Activated T-cell treated with anti-CD3 and anti-CD28 coated beads, Interleukin-2, amount 50 U/mL, for 4 hours (primary cell): ENCODE measurements around the gene IRX5. TPM values are rescaled to one million over a fixed set of nuclear protein-coding genes. Genes with fewer than 3 reads are reported as not detected.
A peak's percentile ranks its signal among the peaks of the same experiment; 100 is the strongest.

Experiments used
- ATAC-seq, 2 donors: fragments of 200-7000 bp; cut with Tn5 transposase; one replicate each; pipeline ENCODE4 v1.10.0; 2021
- DNase-seq: peaks from one replicate; pipeline ENCODE4 v3.0.0-alpha.2; 2020
- H3K27me3 Mint-ChIP-seq: one replicate; pipeline ENCODE4 v1.8.0; 2021; ENCODE audit warnings: low read depth, mixed read lengths
- H3K36me3 Mint-ChIP-seq: one replicate; pipeline ENCODE4 v1.8.0; 2022; ENCODE audit warnings: mixed read lengths; ENCODE audit not compliant: insufficient read depth
- H3K4me1 Mint-ChIP-seq: one replicate; pipeline ENCODE4 v1.8.0; 2021; ENCODE audit warnings: low read depth, mixed read lengths
- H3K4me3 Mint-ChIP-seq: one replicate; pipeline ENCODE4 v1.8.0; 2021; ENCODE audit warnings: mild to moderate bottlenecking, moderate library complexity, mixed read lengths
- H3K9me3 Mint-ChIP-seq: one replicate; pipeline ENCODE4 v1.8.0; 2021; ENCODE audit warnings: mixed read lengths
- total RNA-seq, 3 donors: library from RNA; stranded (reverse); gene quantifications; one replicate each; pipeline ENCODE4 v1.2.1, GENCODE V29; 2021

Gene IRX5
- total RNA-seq, 3 donors from 2014 or later = not detected

DNA sequence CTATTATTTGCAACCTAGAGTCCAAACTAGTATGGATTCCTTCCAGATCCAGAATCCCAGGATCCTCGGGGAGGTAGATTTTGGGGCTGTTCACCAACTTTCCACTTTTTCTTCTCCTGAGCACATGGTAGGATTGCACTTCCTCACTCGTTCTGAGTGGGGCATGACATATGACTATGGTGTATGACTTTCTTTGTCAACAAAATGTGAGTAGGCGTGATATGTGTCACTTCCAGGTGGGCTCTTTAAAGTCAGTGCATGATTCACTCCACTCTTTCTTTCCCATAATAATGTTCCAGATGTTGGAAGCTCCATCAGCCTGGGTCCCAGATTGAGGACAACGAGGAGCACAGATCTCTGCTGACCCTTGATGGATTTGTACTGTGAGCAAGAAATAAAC is 21.5 kb downstream of the IRX5 start:
- ATAC-seq = peak in 1 of 2 donors; percentile 34
- no peaks in the 10 kb centered on the region for H3K4me1 Mint-ChIP-seq

DNA sequence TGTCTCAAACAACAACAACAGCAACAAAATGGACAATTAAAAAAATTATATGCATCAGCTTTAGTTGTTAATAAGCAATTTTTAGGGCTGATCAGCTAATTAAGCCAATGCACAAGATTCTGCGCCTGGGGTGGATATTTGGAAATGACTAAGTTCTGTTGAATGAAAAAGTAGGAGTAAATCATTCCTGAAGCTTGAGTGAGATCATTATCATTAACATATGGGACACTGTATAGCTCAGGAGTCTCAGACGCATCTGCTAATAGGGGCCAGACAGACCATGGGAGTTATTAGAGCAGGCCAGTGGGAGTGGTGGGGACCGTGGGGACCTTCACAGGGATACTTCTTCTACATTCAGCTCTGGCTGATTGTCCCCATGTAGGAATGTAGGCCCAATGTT is 22.8 kb downstream of the IRX5 start:
- no peak overlapping the region for H3K4me3 Mint-ChIP-seq
- DNase-seq (no peak), ATAC-seq (no peak)
- H3K4me1 Mint-ChIP-seq = no peaks in the 10 kb centered on the region
- no peaks in the 10 kb centered on the region for H3K9me3 Mint-ChIP-seq
- peaks cover 20% of the 10 kb centered on the region for H3K27me3 Mint-ChIP-seq
- no peaks in the 10 kb centered on the region for H3K36me3 Mint-ChIP-seq

More for the DNA sequence above, 21.5 kb downstream of the IRX5 start:
- H3K9me3 Mint-ChIP-seq = no peaks in the 10 kb centered on the region
- no peaks in the 10 kb centered on the region for H3K36me3 Mint-ChIP-seq
- DNase-seq = no peak
- no peak overlapping the region for H3K4me3 Mint-ChIP-seq
- H3K27me3 Mint-ChIP-seq = peaks cover 20% of the 10 kb centered on the region

- ATAC-seq = no peak
- no peak for DNase-seq
Measured at GRCh38 chr16:54954220-54954619, 23.6 kb downstream of the IRX5 start.

DNA sequence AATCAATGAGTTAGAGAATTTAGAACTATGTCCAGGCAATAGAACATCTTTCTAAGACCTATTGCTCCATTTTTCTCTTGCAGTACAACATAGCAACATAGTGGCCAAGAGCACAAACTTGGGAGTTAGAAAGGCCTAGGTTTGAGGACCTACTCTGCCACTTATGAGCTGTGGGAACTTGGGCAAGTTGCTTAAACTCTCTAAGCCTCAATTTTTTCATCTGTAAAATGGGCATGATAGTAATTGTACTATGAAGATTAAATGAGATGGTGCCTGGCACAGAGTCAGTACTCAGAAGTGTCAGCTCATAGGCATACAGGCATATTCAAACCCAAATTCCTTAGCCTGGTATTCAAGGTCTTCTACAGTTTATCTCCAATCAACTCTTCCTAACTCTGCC is 25.1 kb downstream of the IRX5 start:
- no peaks in the 10 kb centered on the region for H3K4me1 Mint-ChIP-seq
- DNase-seq = no peak
- H3K36me3 Mint-ChIP-seq = no peaks in the 10 kb centered on the region
- no peak for ATAC-seq
- H3K4me3 Mint-ChIP-seq = no peak overlapping the region
- H3K27me3 Mint-ChIP-seq = peaks cover 17% of the 10 kb centered on the region
- H3K9me3 Mint-ChIP-seq = no peaks in the 10 kb centered on the region

More at GRCh38 chr16:54954220-54954619, 23.6 kb downstream of the IRX5 start:
- H3K4me1 Mint-ChIP-seq = no peaks in the 10 kb centered on the region
- no peaks in the 10 kb centered on the region for H3K36me3 Mint-ChIP-seq
- H3K27me3 Mint-ChIP-seq = peaks cover 24% of the 10 kb centered on the region
- H3K4me3 Mint-ChIP-seq = no peak overlapping the region
- H3K9me3 Mint-ChIP-seq = no peaks in the 10 kb centered on the region

DNA sequence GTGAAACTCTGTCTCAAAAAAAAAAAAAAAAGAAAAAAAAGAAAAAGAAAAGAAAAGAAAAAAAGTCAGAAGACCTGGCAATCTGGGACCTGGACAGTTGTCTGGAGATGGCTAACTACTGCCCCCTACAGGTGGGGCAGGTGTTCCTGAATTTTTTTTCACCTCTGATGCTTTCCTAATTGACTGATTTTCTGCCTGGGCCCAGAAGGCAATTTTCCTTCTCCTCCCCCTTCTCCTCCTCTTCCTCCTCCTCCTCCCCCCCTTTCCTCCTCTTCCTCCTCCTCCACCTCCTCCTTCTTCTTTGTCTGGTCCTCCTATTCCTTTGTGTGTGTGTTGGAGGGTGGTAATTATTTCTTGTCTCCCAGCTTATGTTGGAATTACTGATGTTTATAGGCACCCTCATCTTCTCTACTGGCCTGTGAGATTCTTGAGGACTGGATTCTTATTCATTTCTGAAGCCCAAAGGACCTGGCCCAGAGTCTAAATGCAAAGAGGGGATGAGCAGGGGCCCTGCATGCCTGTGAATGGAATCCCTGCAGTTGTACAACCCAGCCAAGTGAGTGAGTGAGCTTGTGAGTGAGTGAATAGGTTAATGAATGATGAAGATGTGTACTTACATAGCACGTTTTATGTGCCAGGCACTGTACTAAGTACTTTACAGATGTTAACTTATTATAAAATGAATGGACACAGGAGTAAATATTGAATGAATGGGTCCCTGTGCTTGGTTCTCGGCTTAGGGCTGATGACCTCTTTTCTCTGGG is 26.9 kb downstream of the IRX5 start:
- no peaks in the 10 kb centered on the region for H3K4me1 Mint-ChIP-seq
- no peak for DNase-seq
- H3K9me3 Mint-ChIP-seq = no peaks in the 10 kb centered on the region
- H3K4me3 Mint-ChIP-seq = no peak overlapping the region
- no peak for ATAC-seq
- peaks cover 12% of the 10 kb centered on the region for H3K27me3 Mint-ChIP-seq
- H3K36me3 Mint-ChIP-seq = no peaks in the 10 kb centered on the region

- no peaks in the 10 kb centered on the region for H3K36me3 Mint-ChIP-seq
- peaks cover 8% of the 10 kb centered on the region for H3K27me3 Mint-ChIP-seq
Measured at GRCh38 chr16:54962045-54962444, 31.4 kb downstream of the IRX5 start.

DNA sequence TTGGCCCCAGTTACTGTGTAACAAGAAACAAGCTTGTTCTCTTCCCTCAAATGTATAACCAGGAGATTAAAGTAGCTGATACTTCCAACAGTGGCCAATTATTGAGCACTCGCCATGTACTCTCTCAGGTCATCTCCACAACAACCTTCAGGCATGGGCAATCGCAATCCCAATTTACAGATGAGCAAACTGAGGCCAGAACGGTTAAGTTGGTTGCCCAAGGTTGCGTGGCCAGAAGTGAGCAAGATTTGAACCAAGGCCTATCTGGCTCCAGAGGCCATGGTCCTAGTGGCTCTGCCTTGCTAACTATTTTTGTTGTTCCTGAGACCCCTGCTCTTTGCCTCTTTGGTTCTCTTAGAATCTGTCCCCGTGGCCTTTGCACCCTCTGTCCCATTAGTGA is 33.6 kb downstream of the IRX5 start:
- Mint-ChIP-seq H3K9me3 (no peaks in the 10 kb centered on the region), H3K27me3 (peaks cover 4% of the 10 kb centered on the region), H3K4me3 (no peak overlapping the region), H3K36me3 (no peaks in the 10 kb centered on the region), H3K4me1 (no peaks in the 10 kb centered on the region)
- ATAC-seq = no peak
- no peak for DNase-seq

More at GRCh38 chr16:54962045-54962444, 31.4 kb downstream of the IRX5 start:
- Mint-ChIP-seq H3K9me3 (no peaks in the 10 kb centered on the region), H3K4me1 (no peaks in the 10 kb centered on the region), H3K4me3 (no peak overlapping the region)
- ATAC-seq (no peak), DNase-seq (no peak)

DNA sequence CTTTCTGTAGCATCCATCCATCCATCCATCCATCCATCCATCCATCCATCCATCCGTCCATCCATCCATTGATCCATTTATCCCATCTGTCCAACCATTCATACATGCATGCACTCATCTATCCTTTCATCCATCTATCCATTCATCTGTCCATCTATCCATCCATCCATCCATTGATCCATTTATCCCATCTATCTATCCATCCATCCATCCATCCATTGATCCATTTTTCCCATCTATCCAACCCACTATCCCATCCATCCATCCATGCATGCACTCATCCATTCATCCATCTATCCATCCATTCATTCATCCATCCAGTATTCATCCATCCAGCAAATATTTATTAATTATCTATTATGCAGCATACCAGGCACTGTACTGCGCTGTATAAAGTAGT is 34.8 kb downstream of the IRX5 start:
- no peak for ATAC-seq
- no peaks in the 10 kb centered on the region for H3K4me1 Mint-ChIP-seq
- H3K27me3 Mint-ChIP-seq = peaks cover 4% of the 10 kb centered on the region
- no peak overlapping the region for H3K4me3 Mint-ChIP-seq
- no peaks in the 10 kb centered on the region for H3K9me3 Mint-ChIP-seq
- no peaks in the 10 kb centered on the region for H3K36me3 Mint-ChIP-seq
- DNase-seq = no peak

DNA sequence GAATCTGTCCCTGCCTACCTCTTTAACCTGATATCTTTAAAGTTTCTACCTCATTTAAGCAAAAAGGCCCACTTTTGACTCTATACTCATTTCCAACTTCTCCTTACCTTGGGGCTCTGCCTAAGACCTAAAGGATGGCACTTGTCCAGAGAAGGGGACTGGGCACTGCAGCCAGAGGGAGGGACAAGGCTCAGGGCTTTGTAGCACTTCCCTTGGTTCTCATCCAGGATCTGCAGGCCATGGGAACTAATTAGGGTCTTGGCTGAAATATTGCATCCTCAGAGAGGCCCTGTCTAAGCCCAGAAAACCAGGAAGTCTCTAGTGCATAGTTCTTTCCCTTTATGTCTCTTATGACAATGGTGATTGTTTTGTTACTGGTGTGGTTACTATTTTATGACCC is 37.3 kb downstream of the IRX5 start:
- Mint-ChIP-seq H3K4me3 (no peak overlapping the region), H3K4me1 (no peaks in the 10 kb centered on the region), H3K36me3 (no peaks in the 10 kb centered on the region), H3K27me3 (peaks cover 3% of the 10 kb centered on the region), H3K9me3 (no peaks in the 10 kb centered on the region)
- no peak for DNase-seq
- ATAC-seq = no peak

DNA sequence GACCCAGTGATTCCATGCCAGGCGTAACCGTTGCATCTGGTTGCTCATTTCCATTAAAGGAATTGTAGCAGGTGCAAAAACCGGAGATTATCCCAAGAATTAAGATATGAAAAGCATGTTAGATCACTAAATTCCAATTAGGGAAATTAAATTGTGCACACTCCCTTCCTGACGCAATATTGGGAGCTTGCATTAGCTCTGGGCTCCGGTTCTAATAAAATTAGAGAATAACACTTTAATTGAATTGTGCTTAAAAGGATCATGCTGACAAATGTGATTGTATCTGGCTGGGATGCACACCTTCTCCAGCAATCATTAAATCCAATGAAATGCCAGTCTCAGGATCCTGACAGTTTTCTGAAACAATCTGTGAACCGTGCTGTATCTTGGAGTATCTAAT is 38.1 kb downstream of the IRX5 start:
- no peaks in the 10 kb centered on the region for H3K9me3 Mint-ChIP-seq
- DNase-seq = no peak
- H3K4me1 Mint-ChIP-seq = no peaks in the 10 kb centered on the region
- no peaks in the 10 kb centered on the region for H3K36me3 Mint-ChIP-seq
- peaks cover 3% of the 10 kb centered on the region for H3K27me3 Mint-ChIP-seq
- H3K4me3 Mint-ChIP-seq = no peak overlapping the region
- ATAC-seq = no peak

- DNase-seq (no peak), ATAC-seq (no peak)
- no peak overlapping the region for H3K4me3 Mint-ChIP-seq
- no peaks in the 10 kb centered on the region for H3K9me3 Mint-ChIP-seq
- H3K4me1 Mint-ChIP-seq = no peaks in the 10 kb centered on the region
- no peaks in the 10 kb centered on the region for H3K36me3 Mint-ChIP-seq
- H3K27me3 Mint-ChIP-seq = peaks cover 3% of the 10 kb centered on the region
Measured at GRCh38 chr16:54970016-54970415, 39.4 kb downstream of the IRX5 start.

DNA sequence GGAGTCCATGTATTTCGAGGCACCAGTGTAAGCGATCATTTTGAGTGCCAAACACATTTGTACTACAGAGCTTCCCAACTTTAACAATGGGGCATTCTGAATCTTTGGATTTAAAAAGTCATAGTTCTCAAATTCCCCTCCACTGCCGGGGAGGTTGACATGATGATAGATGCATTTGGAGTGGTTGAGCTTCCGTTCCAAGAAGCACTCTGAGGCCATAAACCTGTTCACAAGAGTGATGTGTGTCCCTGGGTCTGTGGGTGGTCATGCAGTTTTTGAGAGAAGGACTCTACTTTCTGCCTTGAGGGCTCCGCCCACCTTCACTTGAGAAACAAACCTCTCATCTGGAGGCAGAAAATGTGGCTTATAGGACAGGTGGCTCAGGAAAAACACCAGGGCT is 43.7 kb downstream of the IRX5 start:
- Mint-ChIP-seq H3K9me3 (no peaks in the 10 kb centered on the region), H3K27me3 (peaks cover 4% of the 10 kb centered on the region), H3K4me3 (no peak overlapping the region), H3K4me1 (no peaks in the 10 kb centered on the region), H3K36me3 (no peaks in the 10 kb centered on the region)
- no peak for DNase-seq
- ATAC-seq = no peak

- H3K9me3 Mint-ChIP-seq = no peaks in the 10 kb centered on the region
- H3K27me3 Mint-ChIP-seq = peaks cover 7% of the 10 kb centered on the region
- H3K4me3 Mint-ChIP-seq = no peak overlapping the region
- DNase-seq (no peak), ATAC-seq (no peak)
- H3K36me3 Mint-ChIP-seq = no peaks in the 10 kb centered on the region
- H3K4me1 Mint-ChIP-seq = no peaks in the 10 kb centered on the region
Measured at GRCh38 chr16:54976651-54977200, 46.1 kb downstream of the IRX5 start.

GRCh38 chr16:54977211-54977610 is 46.5 kb downstream of the IRX5 start:
- H3K36me3 Mint-ChIP-seq = no peaks in the 10 kb centered on the region
- H3K27me3 Mint-ChIP-seq = peaks cover 7% of the 10 kb centered on the region
- H3K4me1 Mint-ChIP-seq = no peaks in the 10 kb centered on the region
- DNase-seq (no peak), ATAC-seq (no peak)
- no peak overlapping the region for H3K4me3 Mint-ChIP-seq
- no peaks in the 10 kb centered on the region for H3K9me3 Mint-ChIP-seq

DNA sequence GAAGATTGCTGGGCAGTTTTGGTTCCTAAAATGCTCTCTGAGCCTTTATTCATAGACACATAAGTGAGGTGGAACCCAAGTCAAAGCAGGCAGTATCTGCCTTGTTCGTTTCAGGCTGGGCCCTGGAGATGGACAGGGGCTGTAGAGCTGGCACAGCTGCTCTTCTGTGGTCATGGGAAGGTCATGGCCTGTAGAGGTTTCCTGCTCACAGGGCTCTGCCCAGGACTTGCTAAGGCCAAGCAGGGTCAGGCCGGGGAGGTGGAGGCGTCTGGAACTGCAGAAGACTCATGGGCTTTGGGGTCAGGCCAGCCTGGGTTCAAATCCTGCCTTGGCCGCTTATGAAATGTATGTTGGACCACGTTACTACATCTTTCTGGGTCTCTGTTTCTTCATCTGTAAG is 50.2 kb downstream of the IRX5 start:
- Mint-ChIP-seq H3K36me3 (no peaks in the 10 kb centered on the region), H3K4me3 (no peak overlapping the region), H3K9me3 (no peaks in the 10 kb centered on the region), H3K27me3 (peaks cover 4% of the 10 kb centered on the region), H3K4me1 (no peaks in the 10 kb centered on the region)
- no peak for DNase-seq
- no peak for ATAC-seq
